Small intestine (tissue), 7 donors: ENCODE data around the gene VPS4B. TPM values are rescaled to one million over a fixed set of nuclear protein-coding genes. Genes with fewer than 3 reads are reported as not detected.

ENCODE experiments used
- DNase-seq, 2 donors: peaks; one replicate each; pipeline versions ENCODE4 v3.0.0 to v3.0.0-alpha.2; 2013
- FAIRE-seq: peaks from 2 replicates; lab custom pipeline; 2012; peaks lifted over from hg19 to GRCh38; lab: Jason Lieb, UNC
- H3K27ac ChIP-seq, 3 donors: one replicate each; pipeline ENCODE4 v1.5.1; 2013; ENCODE audit warnings: low read length in 2 of 3, mild to moderate bottlenecking in 2 of 3, control low read depth in 1 of 3, inconsistent platforms in 1 of 3, low read depth in 1 of 3, moderate library complexity in 1 of 3
- H3K27me3 ChIP-seq, 3 donors: one replicate each; pipeline ENCODE4 v1.6.1; 2013; ENCODE audit warnings: low read length in 3 of 3, inconsistent platforms in 1 of 3; ENCODE audit not compliant: control insufficient read depth in 3 of 3, insufficient read depth in 3 of 3
- H3K36me3 ChIP-seq, 3 donors: one replicate each; pipeline ENCODE4 v1.6.1; 2013; ENCODE audit warnings: low read length in 3 of 3, inconsistent platforms in 1 of 3, low read depth in 1 of 3, mild to moderate bottlenecking in 1 of 3, moderate library complexity in 1 of 3; ENCODE audit not compliant: control insufficient read depth in 3 of 3, insufficient read depth in 2 of 3
- H3K4me1 ChIP-seq, 3 donors: one replicate each; pipeline ENCODE4 v1.6.1; 2013; ENCODE audit warnings: low read length in 2 of 3, inconsistent platforms in 1 of 3, low read depth in 1 of 3, mild to moderate bottlenecking in 1 of 3, moderate library complexity in 1 of 3; ENCODE audit not compliant: control insufficient read depth in 3 of 3, insufficient read depth in 2 of 3
- H3K4me3 ChIP-seq, 3 donors: one replicate each; pipeline ENCODE4 v1.5.1; 2013; ENCODE audit warnings: low read length in 3 of 3, control low read depth in 1 of 3, inconsistent platforms in 1 of 3, low read depth in 1 of 3, mild to moderate bottlenecking in 1 of 3, moderate library complexity in 1 of 3
- H3K9me3 ChIP-seq, 2 donors: one replicate each; pipeline ENCODE4 v1.6.1; 2013; ENCODE audit warnings: low read depth in 1 of 2, low read length in 1 of 2; ENCODE audit not compliant: control insufficient read depth in 2 of 2, insufficient read depth in 1 of 2
- WGBS, 3 donors: extraction: QIAGEN DNeasy Blood & Tissue Kit; methylation state at CpG; one replicate each; pipeline ENCODE4 v1.1.7; 2013; 5-methylcytosine and 5-hydroxymethylcytosine counted together
- polyA plus RNA-seq, 4 donors: library from polyadenylated mRNA; stranded (reverse) in 3 of 4; unstranded in 1 of 4; fragments of 200-250 nt in 3 of 4; fragments of 120-200 nt in 1 of 4; gene quantifications; one replicate each; pipeline versions ENCODE4 v1.2.1 to v1.2.3, GENCODE V29; 2013
- donor health status: healthy with polysubstance abuse.
- donor health status: control.
- donor health status: control.
- donor health status: Bipolar disorder and iron deficiency.
- donor health status: healthy.

Gene VPS4B
- polyA plus RNA-seq, 4 donors: 27.2 to 61.7 (median 33.7) TPM

DNA sequence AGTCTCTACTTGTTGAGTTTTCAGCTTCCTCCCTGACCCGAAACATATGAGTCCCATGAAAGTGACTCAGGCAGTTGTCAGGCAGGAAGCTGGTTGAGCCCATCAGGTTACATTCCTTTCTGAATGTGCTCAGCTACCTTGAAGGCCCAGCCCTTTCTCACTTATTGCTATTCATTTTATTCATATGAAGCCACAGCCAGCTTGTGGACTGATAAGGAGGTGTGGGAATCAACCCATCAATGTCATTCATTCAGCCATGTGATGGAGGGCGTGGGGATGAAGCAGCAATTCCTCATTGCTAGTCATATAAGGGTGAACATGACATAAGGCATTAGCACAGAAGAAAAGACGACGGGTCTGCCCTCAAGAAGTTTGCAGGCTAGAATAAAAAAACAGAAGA, 5.3 kb upstream of the VPS4B start:
- Histone ChIP-seq H3K4me1 (peaks cover 0 to 7% (median 0%) of the 10 kb centered on the region in 3 donors), H3K36me3 (no peaks in the 10 kb centered on the region), H3K4me3 (no peak overlapping the region), H3K9me3 (no peaks in the 10 kb centered on the region), H3K27me3 (peaks cover 0 to 4% (median 0%) of the 10 kb centered on the region in 3 donors), H3K27ac (no peak overlapping the region)
- FAIRE-seq (no peak), DNase-seq (peak; percentile 19 to 39)
- 76 to 78% (median 76%) methylated on average over 4 of the region's 4 CpGs for WGBS, 3 donors

DNA sequence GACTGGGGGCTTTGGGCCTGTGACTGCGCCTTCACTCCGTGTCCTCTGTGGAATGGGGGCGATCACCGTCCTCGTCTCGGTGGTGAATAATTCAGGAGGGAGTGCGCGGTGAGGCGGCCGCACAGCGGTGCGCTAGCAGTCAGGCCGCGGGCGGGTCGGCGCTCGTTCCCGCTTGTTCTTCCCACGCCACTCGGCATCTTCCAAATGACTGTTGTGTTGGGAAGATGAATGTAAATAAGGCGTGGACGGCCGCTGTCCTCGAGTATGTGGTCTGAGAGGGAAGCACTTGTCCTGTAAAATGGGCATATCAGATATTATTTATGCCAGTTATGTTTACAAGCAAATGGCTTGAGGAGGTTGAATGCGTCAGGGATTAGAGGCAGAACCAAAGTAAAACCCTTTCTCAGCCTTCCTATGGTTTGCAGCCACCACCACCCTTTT, 608 bp upstream of the VPS4B start:
- no peak for FAIRE-seq
- Histone ChIP-seq H3K27me3 (no peaks in the 10 kb centered on the region), H3K4me1 (peaks cover 0 to 13% (median 0%) of the 10 kb centered on the region in 3 donors), H3K36me3 (peaks cover 0 to 8% (median 0%) of the 10 kb centered on the region in 3 donors), H3K27ac (peak overlapping the region; percentile 93 to 94 (median 94)), H3K9me3 (no peaks in the 10 kb centered on the region), H3K4me3 (peak overlapping the region; percentile 54 to 97 (median 90))
- whole genome bisulfite sequencing, 3 donors: 2 to 3% (median 2%) methylated on average over 26 of the region's 26 CpGs
- DNase-seq: no peak

DNA sequence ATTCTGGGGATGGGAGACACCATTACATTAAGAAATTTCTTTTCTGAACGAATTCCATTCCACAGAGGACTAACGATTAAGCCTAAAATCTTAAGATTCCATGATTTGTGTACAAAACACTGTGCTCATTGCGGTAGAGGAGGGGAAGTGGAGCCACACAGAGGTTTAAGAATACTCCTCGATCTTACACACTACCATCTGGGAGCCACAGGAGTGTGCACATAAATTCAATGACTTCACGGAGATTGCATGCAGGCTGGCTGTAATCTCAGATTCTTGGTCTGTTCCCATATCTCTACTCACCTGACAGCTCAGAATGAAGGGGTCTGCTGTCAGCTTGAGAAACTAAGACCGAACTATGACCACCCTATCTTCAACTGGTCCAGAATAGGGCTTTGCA, 762 bp downstream of the VPS4B start:
- Histone ChIP-seq H3K4me3 (peak overlapping the region; percentile 80 to 97 (median 90)), H3K36me3 (peaks cover 0 to 12% (median 0%) of the 10 kb centered on the region in 3 donors), H3K27ac (peak overlapping the region; percentile 84 to 98 (median 94)), H3K27me3 (no peaks in the 10 kb centered on the region), H3K4me1 (peaks cover 0 to 13% (median 0%) of the 10 kb centered on the region in 3 donors), H3K9me3 (no peaks in the 10 kb centered on the region)
- no peak for FAIRE-seq
- DNase-seq: no peak
- WGBS, 3 donors: 5 to 10% (median 6%) methylated on average over 6 of the region's 6 CpGs

DNA sequence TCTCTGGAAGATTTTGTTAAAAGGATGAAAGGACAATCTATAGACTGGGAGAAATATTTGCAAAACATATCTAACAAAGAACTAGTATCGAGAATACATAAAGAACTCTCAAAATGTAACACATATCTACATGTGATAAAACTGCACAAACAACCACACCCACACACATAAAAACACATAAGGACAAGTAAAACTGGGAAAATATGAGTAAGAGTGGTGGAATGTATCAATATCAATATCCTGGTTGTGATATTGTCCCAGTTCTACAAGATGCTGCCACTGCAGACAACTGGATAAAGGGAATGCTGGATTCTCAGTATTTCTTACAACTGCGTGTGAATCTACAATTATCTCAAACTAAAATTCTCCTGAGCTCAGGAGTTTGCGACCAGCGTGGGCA, 9.3 kb downstream of the VPS4B start:
- Histone ChIP-seq H3K4me1 (peaks cover 0 to 5% (median 0%) of the 10 kb centered on the region in 3 donors), H3K4me3 (no peak overlapping the region), H3K27ac (no peak overlapping the region), H3K9me3 (no peaks in the 10 kb centered on the region), H3K27me3 (no peaks in the 10 kb centered on the region), H3K36me3 (peaks cover 8 to 25% (median 8%) of the 10 kb centered on the region in 3 donors)
- 72 to 87% (median 81%) methylated on average over 4 of the region's 4 CpGs for WGBS, 3 donors
- DNase-seq (no peak), FAIRE-seq (no peak)

DNA sequence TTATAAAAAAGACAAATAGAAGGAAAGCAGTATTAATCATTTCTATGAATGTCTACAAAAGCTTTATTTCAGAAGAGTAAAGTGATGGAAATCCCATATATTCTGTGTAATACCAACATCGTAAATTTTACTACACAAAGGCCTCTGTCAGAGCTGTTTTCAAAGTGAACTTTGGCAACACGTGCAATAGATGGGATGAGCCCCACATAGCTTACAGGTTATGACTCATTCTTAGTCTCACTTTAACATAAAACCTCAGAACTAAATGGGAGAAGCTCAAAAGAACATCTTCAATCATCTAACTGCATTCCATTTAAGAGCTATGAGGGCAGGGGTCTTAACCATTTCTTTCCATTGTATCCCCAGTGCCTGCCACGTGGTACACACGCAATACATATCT, 11.5 kb downstream of the VPS4B start:
- Histone ChIP-seq H3K4me1 (peaks cover 0 to 5% (median 0%) of the 10 kb centered on the region in 3 donors), H3K27me3 (no peaks in the 10 kb centered on the region), H3K36me3 (peaks cover 11 to 23% (median 12%) of the 10 kb centered on the region in 3 donors), H3K27ac (peak overlapping the region in 1 of 3 donors; percentile 34), H3K9me3 (no peaks in the 10 kb centered on the region), H3K4me3 (no peak overlapping the region)
- 39 to 64% (median 43%) methylated on average over 4 of the region's 4 CpGs for WGBS, 3 donors
- DNase-seq (peak; percentile 63 to 82), FAIRE-seq (no peak)

DNA sequence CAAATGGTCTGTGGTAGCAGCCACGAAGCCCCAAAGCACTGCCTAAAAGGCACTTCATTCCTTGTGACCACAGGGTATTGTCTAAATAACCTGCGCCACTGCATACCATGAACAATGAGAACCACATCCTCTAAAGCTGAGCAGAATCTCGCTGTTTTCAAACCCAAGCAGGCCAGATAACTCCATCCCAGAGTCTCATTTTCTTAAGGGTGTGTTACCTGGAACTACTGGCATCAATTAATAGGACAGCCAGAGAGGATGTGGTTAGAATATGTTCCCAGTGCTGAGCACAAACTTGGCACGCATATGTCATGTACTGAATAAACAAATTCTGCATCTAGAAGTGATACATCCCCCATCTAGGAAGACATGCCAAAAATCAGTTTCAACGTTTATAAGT, 13.0 kb downstream of the VPS4B start:
- Histone ChIP-seq H3K4me3 (no peak overlapping the region), H3K36me3 (peaks cover 8 to 21% (median 12%) of the 10 kb centered on the region in 3 donors), H3K27ac (no peak overlapping the region), H3K9me3 (no peaks in the 10 kb centered on the region), H3K4me1 (peaks cover 0 to 5% (median 0%) of the 10 kb centered on the region in 3 donors), H3K27me3 (no peaks in the 10 kb centered on the region)
- FAIRE-seq (no peak), DNase-seq (no peak)
- WGBS, 3 donors: 75 to 84% (median 79%) methylated on average over 5 of the region's 5 CpGs

DNA sequence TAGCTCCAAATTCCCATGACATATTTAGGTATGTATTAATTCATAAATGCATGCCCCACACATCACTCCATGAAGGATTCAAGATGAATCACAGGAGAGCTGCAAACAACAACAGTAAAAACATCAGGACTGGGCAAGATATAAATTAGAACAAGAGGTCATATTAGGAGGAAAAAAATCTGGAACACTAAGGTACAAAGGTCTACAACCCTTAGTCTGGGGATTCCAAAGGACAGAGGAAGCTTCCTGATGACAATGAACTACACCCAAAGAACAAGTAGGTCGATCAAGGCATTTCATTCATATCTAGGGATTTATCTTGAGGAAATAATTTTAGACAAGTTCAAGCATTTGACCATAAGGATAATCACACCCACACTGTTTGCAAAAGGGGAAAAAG, 14.5 kb downstream of the VPS4B start:
- Histone ChIP-seq H3K4me1 (peaks cover 0 to 5% (median 0%) of the 10 kb centered on the region in 3 donors), H3K9me3 (no peaks in the 10 kb centered on the region), H3K27ac (no peak overlapping the region), H3K27me3 (no peaks in the 10 kb centered on the region), H3K4me3 (no peak overlapping the region), H3K36me3 (peaks cover 13 to 18% (median 16%) of the 10 kb centered on the region in 3 donors)
- WGBS, 3 donors: 31 to 48% (median 37%) methylated on average over 1 of the region's 1 CpG
- FAIRE-seq (no peak), DNase-seq (peak; percentile 15 to 74)

DNA sequence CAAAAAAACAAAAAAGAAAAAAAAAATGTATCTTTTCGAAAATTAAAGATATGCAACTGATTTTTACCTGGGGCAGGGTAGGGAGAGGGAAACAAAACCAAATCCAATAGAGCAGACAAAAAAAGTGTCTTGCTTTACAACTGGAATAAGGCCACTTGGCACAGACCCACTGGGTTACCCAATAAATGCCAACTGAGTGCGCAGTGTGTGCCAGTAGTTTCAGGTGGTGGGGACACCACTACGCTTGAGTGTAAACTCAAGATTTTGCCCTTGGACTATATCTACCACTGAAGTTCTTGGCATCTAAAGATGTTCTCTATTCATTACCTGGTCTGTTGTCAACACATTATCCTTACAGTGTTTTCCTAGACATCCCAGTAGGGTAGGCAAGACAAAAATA, 16.3 kb downstream of the VPS4B start:
- no peak overlapping the region for H3K4me3 ChIP-seq
- H3K4me1 ChIP-seq: peaks cover 0 to 5% (median 0%) of the 10 kb centered on the region in 3 donors
- H3K27me3 ChIP-seq: no peaks in the 10 kb centered on the region
- no peaks in the 10 kb centered on the region for H3K9me3 ChIP-seq
- no peak overlapping the region for H3K27ac ChIP-seq
- DNase-seq (no peak), FAIRE-seq (no peak)
- WGBS, 3 donors: 94 to 95% (median 95%) methylated on average over 3 of the region's 3 CpGs
- H3K36me3 ChIP-seq: peaks cover 17 to 30% (median 19%) of the 10 kb centered on the region in 3 donors
